KMS-11 (cell line): ENCODE results near the gene ASIC4.

ENCODE experiments used
- H2AFZ ChIP-seq: fragments of 200-600 bp; sonication (generic); 2 replicates; pipeline ENCODE4 v1.6.1; 2016; ENCODE audit warnings: antibody characterized with exemption, mixed run types, low read depth
- H3K27ac ChIP-seq: fragments of 200-600 bp; sonication (generic); 2 replicates; pipeline ENCODE4 v1.6.1; 2016; ENCODE audit warnings: mild to moderate bottlenecking, mixed run types
- H3K27me3 ChIP-seq: fragments of 200-600 bp; sonication (generic); 2 replicates; pipeline ENCODE4 v1.6.1; 2017; ENCODE audit warnings: mild to moderate bottlenecking, low read depth, mixed run types, moderate library complexity; ENCODE audit not compliant: insufficient read depth
- H3K36me3 ChIP-seq: fragments of 200-600 bp; sonication (generic); 2 replicates; pipeline ENCODE4 v1.6.1; 2017; ENCODE audit warnings: mild to moderate bottlenecking, mixed run types; ENCODE audit not compliant: insufficient read depth
- H3K4me1 ChIP-seq: fragments of 200-600 bp; sonication (generic); 2 replicates; pipeline ENCODE4 v1.6.1; 2016; ENCODE audit warnings: mild to moderate bottlenecking, low read depth, mixed run types; ENCODE audit not compliant: poor library complexity, severe bottlenecking
- H3K4me2 ChIP-seq: fragments of 200-600 bp; sonication (generic); 2 replicates; pipeline ENCODE4 v1.7.0; 2016; ENCODE audit warnings: mild to moderate bottlenecking, mixed run types
- H3K4me3 ChIP-seq: fragments of 200-600 bp; sonication (generic); IDR thresholded peaks from 2 replicates; pipeline ENCODE4 v1.6.1; 2017; ENCODE audit warnings: low read depth, low read length, mixed read lengths; ENCODE audit not compliant: insufficient read depth
- H3K79me2 ChIP-seq: fragments of 200-600 bp; sonication (generic); 2 replicates; pipeline ENCODE4 v1.6.1; 2016; ENCODE audit warnings: low read depth, mixed run types; ENCODE audit not compliant: insufficient read depth
- H3K9ac ChIP-seq: fragments of 200-600 bp; sonication (generic); 2 replicates; pipeline ENCODE4 v1.6.1; 2016; ENCODE audit warnings: mild to moderate bottlenecking, mixed run types
- H4K20me1 ChIP-seq: fragments of 200-600 bp; sonication (generic); 2 replicates; pipeline ENCODE4 v1.6.1; 2016; ENCODE audit warnings: mild to moderate bottlenecking, mixed run types; ENCODE audit not compliant: insufficient read depth
- TF ChIP-seq, protein P1 (sequence below): fragments of 200-600 bp; sonication (generic); conservative IDR thresholded peaks from 2 replicates; pipeline ENCODE4 v1.6.1; 2017; ENCODE audit warnings: low read depth, mild to moderate bottlenecking, antibody characterized with exemption, low read length, moderate library complexity, mixed read lengths

Gene ASIC4

DNA sequence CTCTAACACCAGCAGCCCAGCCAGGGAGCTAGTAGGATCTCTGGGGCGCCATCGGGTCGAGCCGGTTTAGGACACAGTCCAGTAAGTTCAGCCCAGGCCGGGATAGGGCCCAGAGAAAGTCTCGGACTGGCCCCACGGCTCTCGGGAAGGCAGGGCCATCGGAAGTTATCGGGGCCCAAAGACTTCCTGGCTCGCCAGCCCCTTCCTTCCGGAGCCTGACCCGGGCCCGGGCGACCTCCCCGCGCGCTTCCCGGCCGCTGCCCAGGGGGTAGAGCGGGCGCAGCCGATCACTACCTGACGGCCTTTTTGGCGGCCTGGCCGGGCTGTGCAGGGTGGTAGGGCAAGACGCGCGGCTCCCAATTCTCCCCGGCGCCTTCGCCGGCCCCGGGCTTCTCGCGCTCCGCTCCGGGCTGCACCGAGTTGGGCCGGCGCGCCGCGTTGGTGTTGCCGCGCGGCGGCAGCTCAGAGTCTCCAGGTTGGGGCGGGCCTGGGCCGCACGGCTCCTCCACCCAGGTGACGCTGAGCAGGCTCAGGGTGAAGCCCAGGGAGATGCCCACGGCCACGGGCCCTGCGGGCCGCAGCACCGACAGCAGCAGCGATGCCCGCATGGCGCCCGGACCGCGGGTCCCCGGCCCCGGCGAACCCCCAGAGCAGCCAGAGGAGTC lies 28.8 kb downstream of the ASIC4 start:
- TF ChIP-seq, protein P1, sequence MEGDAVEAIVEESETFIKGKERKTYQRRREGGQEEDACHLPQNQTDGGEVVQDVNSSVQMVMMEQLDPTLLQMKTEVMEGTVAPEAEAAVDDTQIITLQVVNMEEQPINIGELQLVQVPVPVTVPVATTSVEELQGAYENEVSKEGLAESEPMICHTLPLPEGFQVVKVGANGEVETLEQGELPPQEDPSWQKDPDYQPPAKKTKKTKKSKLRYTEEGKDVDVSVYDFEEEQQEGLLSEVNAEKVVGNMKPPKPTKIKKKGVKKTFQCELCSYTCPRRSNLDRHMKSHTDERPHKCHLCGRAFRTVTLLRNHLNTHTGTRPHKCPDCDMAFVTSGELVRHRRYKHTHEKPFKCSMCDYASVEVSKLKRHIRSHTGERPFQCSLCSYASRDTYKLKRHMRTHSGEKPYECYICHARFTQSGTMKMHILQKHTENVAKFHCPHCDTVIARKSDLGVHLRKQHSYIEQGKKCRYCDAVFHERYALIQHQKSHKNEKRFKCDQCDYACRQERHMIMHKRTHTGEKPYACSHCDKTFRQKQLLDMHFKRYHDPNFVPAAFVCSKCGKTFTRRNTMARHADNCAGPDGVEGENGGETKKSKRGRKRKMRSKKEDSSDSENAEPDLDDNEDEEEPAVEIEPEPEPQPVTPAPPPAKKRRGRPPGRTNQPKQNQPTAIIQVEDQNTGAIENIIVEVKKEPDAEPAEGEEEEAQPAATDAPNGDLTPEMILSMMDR = no peak
- no peaks in the 10 kb centered on the region for H3K79me2 ChIP-seq
- peak overlapping the region; percentile 49 for H3K27ac ChIP-seq
- no peak overlapping the region for H3K4me3 ChIP-seq
- peaks cover 34% of the 10 kb centered on the region for H3K27me3 ChIP-seq
- peak overlapping the region; percentile 85 for H2AFZ ChIP-seq
- no peaks in the 10 kb centered on the region for H3K36me3 ChIP-seq
- peaks cover 4% of the 10 kb centered on the region for H3K4me1 ChIP-seq
- peak overlapping the region; percentile 63 for H3K9ac ChIP-seq
- H4K20me1 ChIP-seq = no peaks in the 10 kb centered on the region
- H3K4me2 ChIP-seq = peak overlapping the region; percentile 90

DNA sequence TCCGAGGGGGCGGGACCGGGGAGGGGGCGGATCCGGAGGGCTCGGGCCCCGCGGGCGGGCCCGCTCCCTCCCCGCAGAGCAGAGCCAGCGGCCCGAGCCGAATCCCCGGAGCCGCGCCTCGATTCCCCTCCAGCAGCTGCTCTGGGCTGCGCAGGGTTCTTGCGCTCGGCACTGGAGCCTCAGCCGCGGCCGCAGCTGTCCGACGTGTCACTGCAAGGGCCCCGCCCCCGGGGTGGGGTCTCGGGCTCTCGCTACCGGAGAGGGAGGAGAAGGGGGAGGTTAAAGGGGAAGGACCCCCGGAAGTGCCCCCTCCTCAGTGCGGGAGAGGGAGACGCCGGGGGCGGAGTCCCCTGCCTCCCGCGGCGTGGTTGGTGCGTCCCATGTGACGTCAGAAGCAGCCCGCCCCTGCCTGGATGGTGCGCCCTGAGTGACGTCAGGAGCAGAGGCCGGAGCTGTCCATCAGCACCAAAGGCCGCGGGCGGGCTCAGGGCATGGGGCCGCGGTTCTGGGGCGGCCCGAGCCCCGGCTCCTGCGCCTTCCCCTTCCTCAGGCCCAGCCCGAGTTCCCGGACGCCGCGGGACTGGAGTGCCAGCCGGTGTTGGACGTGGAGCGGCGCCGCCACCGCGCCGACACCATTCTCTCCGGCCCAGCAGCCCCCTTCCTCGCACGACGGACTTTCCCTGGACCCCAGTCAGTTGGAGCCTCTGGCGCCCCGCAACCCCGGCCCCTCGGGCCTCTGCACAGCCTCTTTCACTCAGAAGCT lies 29.5 kb downstream of the ASIC4 start, which contains the start of the genes CHPF and TMEM198:
Gene CHPF (minus strand): TSS at position 214 of the 763 bp plus-strand sequence. CDS start 271 bp downstream, outside the sequence.
Gene TMEM198 (plus strand): TSS at position 433 of the 763 bp plus-strand sequence. CDS start 700 bp downstream, outside the sequence.
- Histone ChIP-seq H2AFZ (peak within 1 kb of the TSS; percentile 85), H3K4me2 (peak within 1 kb of the TSS; percentile 90), H3K36me3 (no peaks in the 10 kb centered on the region), H3K27ac (peak within 1 kb of the TSS; percentile 49), H3K4me1 (peaks cover 4% of the 10 kb centered on the region), H4K20me1 (no peaks in the 10 kb centered on the region), H3K79me2 (no peaks in the 10 kb centered on the region), H3K9ac (peak within 1 kb of the TSS; percentile 63), H3K4me3 (no peak within 1 kb of the TSS), H3K27me3 (peaks cover 40% of the 10 kb centered on the region)
- TF ChIP-seq, protein P1 = no peak

DNA sequence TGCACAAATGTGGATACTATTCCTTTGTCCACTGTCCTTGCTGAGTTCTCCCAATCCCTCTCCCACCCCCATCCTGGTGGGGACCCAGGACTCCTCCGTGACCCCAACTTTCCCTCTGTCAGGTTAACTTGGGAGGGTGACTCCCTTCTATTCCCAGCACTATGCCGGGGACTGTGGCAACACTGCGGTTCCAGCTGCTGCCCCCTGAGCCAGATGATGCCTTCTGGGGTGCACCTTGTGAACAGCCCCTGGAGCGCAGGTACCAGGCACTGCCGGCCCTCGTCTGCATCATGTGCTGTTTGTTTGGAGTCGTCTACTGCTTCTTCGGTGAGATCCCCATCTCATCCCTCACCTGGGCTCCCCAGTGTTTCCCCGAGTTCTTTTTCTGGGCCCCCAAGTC lies 30.3 kb downstream of the ASIC4 start:
- no peak overlapping the region for H2AFZ ChIP-seq
- TF ChIP-seq, protein P1 = no peak
- no peak overlapping the region for H3K27ac ChIP-seq
- peak overlapping the region; percentile 73 for H3K4me2 ChIP-seq
- no peaks in the 10 kb centered on the region for H3K79me2 ChIP-seq
- peaks cover 47% of the 10 kb centered on the region for H3K27me3 ChIP-seq
- no peak overlapping the region for H3K9ac ChIP-seq
- no peak overlapping the region for H3K4me3 ChIP-seq
- peaks cover 4% of the 10 kb centered on the region for H3K4me1 ChIP-seq
- no peaks in the 10 kb centered on the region for H3K36me3 ChIP-seq
- no peaks in the 10 kb centered on the region for H4K20me1 ChIP-seq

DNA sequence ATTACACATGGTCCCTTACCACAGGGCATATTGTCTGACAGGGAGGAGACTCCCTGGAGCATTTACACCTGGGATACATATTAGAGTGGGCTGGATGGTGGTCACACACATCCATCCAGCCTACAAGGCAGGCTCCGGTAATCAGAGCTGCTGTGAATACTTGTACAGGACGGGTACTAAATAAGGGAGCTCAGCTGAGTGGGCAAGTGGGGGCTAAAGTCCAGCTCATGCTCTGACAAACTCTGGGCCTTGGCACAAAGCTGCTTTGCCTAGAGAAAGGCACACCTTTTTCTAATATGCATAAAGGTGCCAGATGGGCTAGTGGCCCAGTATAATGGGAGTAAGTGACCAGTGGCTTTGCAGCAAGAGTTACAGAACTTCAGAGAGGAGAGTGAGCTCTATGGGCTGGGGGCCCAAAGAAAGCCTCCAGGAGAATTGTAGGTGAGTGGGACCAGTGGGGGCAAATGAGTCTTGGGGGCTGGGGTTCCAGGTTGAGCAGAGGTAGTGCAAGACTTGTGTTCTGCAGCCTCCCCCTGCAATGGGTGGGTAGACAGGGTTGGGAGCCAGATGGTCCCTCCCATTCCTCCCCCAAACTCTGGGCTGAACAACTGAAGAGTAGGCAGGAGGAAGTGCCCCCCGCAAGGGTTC lies 31.1 kb downstream of the ASIC4 start:
- no peaks in the 10 kb centered on the region for H4K20me1 ChIP-seq
- no peak overlapping the region for H3K9ac ChIP-seq
- H3K4me1 ChIP-seq = peaks cover 4% of the 10 kb centered on the region
- no peak overlapping the region for H2AFZ ChIP-seq
- H3K27ac ChIP-seq = no peak overlapping the region
- H3K4me3 ChIP-seq = no peak overlapping the region
- no peaks in the 10 kb centered on the region for H3K79me2 ChIP-seq
- TF ChIP-seq, protein P1 = no peak
- peaks cover 56% of the 10 kb centered on the region for H3K27me3 ChIP-seq
- no peak overlapping the region for H3K4me2 ChIP-seq
- H3K36me3 ChIP-seq = no peaks in the 10 kb centered on the region
